ENCODE results near the gene SEMA3B. TPM values are rescaled to one million over a fixed set of nuclear protein-coding genes. Genes with fewer than 3 reads are reported as not detected.
"Not testable (repeated sequence)": the region's sequence is repeated elsewhere in the genome, so short reads cannot be mapped to it uniquely, and the experiment has no call there.

SEMA3B gene
- total RNA-seq, 4 donors from 2014 or later, result 29.1 to 54.9 (median 44.2) TPM

DNA sequence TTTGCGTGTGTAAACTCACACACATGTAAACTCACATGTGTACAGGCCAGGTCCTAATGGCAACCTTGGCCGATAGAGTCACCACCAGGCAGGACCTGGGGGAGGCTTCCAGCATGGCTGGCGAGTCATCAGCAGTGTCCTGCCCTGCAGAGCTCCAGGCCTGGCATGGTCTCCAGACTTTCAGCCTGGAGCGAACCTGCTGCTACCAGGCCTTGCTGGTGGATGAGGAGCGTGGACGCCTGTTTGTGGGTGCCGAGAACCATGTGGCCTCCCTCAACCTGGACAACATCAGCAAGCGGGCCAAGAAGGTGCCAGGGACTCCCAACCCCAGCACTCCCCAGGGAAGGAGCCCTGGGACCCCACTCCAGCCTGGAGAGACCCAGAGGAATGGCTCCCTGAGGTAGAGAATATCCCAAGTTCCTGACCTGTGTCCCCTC lies 1.0 kb downstream of the SEMA3B start:
- Histone ChIP-seq H3K4me3 (peak overlapping the region in 1 of 2 donors; percentile 68), H3K27me3 (peaks cover 12% of the 10 kb centered on the region), H3K36me3 (peaks cover 0 to 6% of the 10 kb centered on the region in 2 donors), H3K9me3 (no peaks in the 10 kb centered on the region), H3K27ac (peak overlapping the region in 3 of 4 donors; percentile 95 to 100 (median 98)), H3K4me1 (peaks cover 0 to 97% (median 47%) of the 10 kb centered on the region in 3 donors)
- TF ChIP-seq, protein P1, sequence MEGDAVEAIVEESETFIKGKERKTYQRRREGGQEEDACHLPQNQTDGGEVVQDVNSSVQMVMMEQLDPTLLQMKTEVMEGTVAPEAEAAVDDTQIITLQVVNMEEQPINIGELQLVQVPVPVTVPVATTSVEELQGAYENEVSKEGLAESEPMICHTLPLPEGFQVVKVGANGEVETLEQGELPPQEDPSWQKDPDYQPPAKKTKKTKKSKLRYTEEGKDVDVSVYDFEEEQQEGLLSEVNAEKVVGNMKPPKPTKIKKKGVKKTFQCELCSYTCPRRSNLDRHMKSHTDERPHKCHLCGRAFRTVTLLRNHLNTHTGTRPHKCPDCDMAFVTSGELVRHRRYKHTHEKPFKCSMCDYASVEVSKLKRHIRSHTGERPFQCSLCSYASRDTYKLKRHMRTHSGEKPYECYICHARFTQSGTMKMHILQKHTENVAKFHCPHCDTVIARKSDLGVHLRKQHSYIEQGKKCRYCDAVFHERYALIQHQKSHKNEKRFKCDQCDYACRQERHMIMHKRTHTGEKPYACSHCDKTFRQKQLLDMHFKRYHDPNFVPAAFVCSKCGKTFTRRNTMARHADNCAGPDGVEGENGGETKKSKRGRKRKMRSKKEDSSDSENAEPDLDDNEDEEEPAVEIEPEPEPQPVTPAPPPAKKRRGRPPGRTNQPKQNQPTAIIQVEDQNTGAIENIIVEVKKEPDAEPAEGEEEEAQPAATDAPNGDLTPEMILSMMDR (IDR thresholded peaks at IDR 0.05), result no peak
- TF ChIP-seq POLR2AphosphoS5 (IDR thresholded peaks at IDR 0.05) (no peak), EP300 (IDR thresholded peaks at IDR 0.05) (no peak), POLR2A (IDR thresholded peaks at IDR 0.05) (no peak)
- WGBS, 2 donors (ENCODE audit: low coverage in 1 of 2), result no CpG with 5 or more reads among the region's 8 CpGs
- ATAC-seq, result no peak

DNA sequence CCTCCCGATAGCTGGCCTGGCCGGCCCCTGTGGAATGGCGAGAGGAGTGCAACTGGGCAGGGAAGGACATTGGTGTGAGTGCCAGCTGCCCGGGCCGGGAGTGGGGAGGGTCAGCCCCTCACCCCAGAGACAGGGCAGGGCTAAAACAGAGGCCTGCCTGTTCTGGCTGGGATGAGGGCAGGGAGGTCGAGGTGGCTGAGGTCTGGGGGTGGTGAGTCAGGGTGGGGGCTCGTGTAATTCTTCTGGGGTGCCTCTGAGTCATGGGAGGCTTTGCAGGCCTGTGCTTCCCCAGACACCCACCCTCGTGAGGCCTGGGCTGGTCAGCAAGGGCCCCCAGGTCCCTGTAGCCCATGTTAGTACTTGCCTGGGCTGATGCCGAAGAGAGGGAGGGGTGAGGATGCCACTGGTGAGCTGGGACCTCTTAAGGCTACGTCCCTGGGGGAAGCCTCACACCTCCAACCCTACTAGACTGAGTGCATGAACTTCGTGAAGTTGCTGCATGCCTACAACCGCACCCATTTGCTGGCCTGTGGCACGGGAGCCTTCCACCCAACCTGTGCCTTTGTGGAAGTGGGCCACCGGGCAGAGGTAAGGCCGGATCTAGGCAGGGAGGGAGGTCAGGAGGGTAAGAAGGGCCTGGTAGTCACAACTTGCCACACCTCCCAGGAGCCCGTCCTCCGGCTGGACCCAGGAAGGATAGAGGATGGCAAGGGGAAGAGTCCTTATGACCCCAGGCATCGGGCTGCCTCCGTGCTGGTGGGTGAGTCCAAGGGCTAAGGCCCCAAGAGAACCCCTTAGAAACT lies 1.7 kb downstream of the SEMA3B start:
- H3K9me3 ChIP-seq, result no peaks in the 10 kb centered on the region
- peak overlapping the region in 3 of 4 donors; percentile 95 to 100 (median 98) for H3K27ac ChIP-seq
- peaks cover 18% of the 10 kb centered on the region for H3K27me3 ChIP-seq
- H3K4me1 ChIP-seq, result peaks cover 0 to 97% (median 41%) of the 10 kb centered on the region in 3 donors
- 60% methylated on average over 1 of the region's 19 CpGs; no CpG with 5 or more reads in 1 of the 2 donors for WGBS, 2 donors (ENCODE audit: low coverage in 1 of 2)
- peaks cover 0 to 12% of the 10 kb centered on the region in 2 donors for H3K36me3 ChIP-seq
- ATAC-seq, result no peak
- H3K4me3 ChIP-seq, result peak overlapping the region in 1 of 2 donors; percentile 68
- peak; percentile 27 for TF ChIP-seq POLR2AphosphoS5 (IDR thresholded peaks at IDR 0.05)
- no peak for TF ChIP-seq POLR2A (IDR thresholded peaks at IDR 0.05)
- TF ChIP-seq EP300 (IDR thresholded peaks at IDR 0.05), result no peak

DNA sequence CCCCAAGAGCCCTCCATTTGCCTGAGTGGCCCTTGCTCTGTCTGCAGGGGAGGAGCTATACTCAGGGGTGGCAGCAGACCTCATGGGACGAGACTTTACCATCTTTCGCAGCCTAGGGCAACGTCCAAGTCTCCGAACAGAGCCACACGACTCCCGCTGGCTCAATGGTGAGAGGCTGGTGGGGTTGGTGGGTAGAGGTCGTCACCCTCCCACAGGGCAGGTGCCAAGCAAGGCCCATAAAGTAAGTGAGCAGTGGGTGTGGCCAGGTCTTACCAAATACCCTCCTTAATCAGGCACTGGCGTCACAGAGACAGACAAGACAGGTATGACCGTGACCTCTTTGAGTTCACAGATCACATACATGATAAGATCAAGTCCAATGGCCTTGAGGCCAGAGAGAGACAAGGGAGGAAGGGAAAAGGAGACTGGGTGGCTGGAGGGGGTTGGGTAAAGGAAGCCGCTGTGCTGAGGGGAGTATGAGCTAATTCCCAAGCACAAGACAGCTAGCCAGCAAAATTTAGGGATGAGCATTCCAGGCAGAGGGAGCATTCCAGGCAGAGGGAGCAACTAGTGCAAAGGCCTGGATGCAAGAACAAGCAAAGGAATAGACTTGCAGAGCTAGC lies 2.5 kb downstream of the SEMA3B start:
- Histone ChIP-seq H3K27ac (peak overlapping the region in 3 of 4 donors; percentile 95 to 100 (median 98)), H3K4me1 (peaks cover 0 to 97% (median 33%) of the 10 kb centered on the region in 3 donors), H3K27me3 (peaks cover 26% of the 10 kb centered on the region), H3K9me3 (no peaks in the 10 kb centered on the region), H3K4me3 (peak overlapping the region in 1 of 2 donors; percentile 68), H3K36me3 (peaks cover 0 to 20% of the 10 kb centered on the region in 2 donors)
- no peak for ATAC-seq
- WGBS, 2 donors (ENCODE audit: low coverage in 1 of 2), result 81 to 100% methylated on average over 1 to 3 of the region's 10 CpGs
- TF ChIP-seq EP300 (IDR thresholded peaks at IDR 0.05), result no peak
- TF ChIP-seq, protein P1 (IDR thresholded peaks at IDR 0.05), result no peak
- no peak for TF ChIP-seq POLR2A (IDR thresholded peaks at IDR 0.05)
- TF ChIP-seq POLR2AphosphoS5 (IDR thresholded peaks at IDR 0.05), result no peak

DNA sequence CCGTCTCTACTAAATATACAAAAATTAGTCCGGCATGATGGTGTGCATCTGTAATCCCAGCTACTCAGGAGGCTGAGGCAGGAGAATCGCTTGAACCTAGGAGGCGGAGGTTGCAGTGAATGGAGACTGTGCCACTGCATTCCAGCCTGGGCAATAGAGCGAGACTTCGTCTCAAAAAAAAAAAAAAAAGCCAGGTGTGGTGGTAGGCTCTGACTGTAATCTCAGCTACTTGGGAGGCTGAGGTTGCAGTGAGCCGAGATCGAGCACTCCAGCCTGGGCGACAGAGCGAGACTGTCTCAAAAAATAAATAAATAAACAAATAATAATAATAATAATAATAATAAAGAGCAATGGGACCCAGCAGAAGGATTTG lies 3.6 kb downstream of the SEMA3B start:
- peaks cover 33% of the 10 kb centered on the region for H3K27me3 ChIP-seq
- not testable (repeated sequence) for ATAC-seq, H3K9me3 ChIP-seq
- peak overlapping the region in 1 of 4 donors; percentile 59 for H3K27ac ChIP-seq
- WGBS, 2 donors (ENCODE audit: low coverage in 1 of 2), result 7 to 61% methylated on average over 4 to 10 of the region's 10 CpGs
- peaks cover 0 to 86% (median 33%) of the 10 kb centered on the region in 3 donors for H3K4me1 ChIP-seq
- H3K36me3 ChIP-seq, result peaks cover 0 to 27% of the 10 kb centered on the region in 2 donors
- peak overlapping the region in 1 of 2 donors; percentile 44 for H3K4me3 ChIP-seq

DNA sequence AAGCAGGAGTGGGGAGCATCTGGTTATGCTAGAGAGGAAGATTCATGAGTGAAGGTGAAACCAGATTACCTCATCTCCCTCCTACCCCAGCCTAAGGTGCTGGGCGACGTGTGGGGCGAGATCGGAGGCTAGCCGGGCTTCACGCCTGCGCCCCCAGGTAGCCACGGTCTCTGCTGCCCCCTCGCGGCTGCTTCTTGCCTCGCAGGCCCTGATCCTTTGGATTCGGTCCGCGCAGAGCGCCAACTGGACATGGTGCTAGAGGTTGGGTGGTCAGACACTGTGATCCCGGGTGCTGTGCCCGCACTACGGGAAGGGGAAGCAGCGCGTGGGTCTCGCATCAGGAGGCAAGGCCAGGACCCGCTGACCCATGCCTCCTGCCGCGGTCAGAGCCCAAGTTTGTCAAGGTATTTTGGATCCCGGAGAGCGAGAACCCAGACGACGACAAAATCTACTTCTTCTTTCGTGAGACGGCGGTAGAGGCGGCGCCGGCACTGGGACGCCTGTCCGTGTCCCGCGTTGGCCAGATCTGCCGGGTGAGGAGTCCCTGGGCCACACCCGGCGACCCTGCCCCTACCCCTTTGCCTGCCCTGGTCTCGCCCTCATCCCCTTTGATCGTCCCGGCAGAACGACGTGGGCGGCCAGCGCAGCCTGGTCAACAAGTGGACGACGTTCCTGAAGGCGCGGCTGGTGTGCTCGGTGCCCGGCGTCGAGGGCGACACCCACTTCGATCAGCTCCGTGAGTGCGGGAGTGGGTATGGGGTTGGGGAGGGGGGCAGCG lies 4.2 kb downstream of the SEMA3B start:
- peak overlapping the region in 1 of 4 donors; percentile 59 for H3K27ac ChIP-seq
- peak overlapping the region in 1 of 2 donors; percentile 44 for H3K4me3 ChIP-seq
- 4 to 6% methylated on average over 4 to 10 of the region's 61 CpGs for WGBS, 2 donors (ENCODE audit: low coverage in 1 of 2)

More for the DNA sequence above, 4.2 kb downstream of the SEMA3B start:
- peaks cover 33% of the 10 kb centered on the region for H3K27me3 ChIP-seq
- no peaks in the 10 kb centered on the region for H3K9me3 ChIP-seq
- H3K4me1 ChIP-seq, result peaks cover 0 to 80% (median 30%) of the 10 kb centered on the region in 3 donors
- peak; percentile 77 for ATAC-seq
- TF ChIP-seq POLR2AphosphoS5 (IDR thresholded peaks at IDR 0.05), result peak; percentile 66
- TF ChIP-seq EP300 (IDR thresholded peaks at IDR 0.05), result no peak
- TF ChIP-seq, protein P1 (IDR thresholded peaks at IDR 0.05), result peak in 3 of 4 experiments; percentile 98 to 100 (median 99)
- peaks cover 0 to 27% of the 10 kb centered on the region in 2 donors for H3K36me3 ChIP-seq

Measured in gastroesophageal sphincter (tissue), 4 donors.